Cardiac muscle cell (in vitro differentiated cells and primary cell): ENCODE results near the gene C11orf97. TPM values are rescaled to one million over a fixed set of nuclear protein-coding genes. Genes with fewer than 3 reads are reported as not detected.
"Not testable (repeated sequence)": the region's sequence is repeated elsewhere in the genome, so short reads cannot be mapped to it uniquely, and the experiment has no call there.

Experiments
- DNase-seq, 2 donors: peaks; one replicate each; pipeline versions ENCODE4 v3.0.0 to v3.0.0-alpha.2; 2010 to 2017; ENCODE audit warnings: low read depth in 1 of 2, low spot score in 1 of 2
- H3K27ac ChIP-seq: fragments of 200-600 bp; sonication (generic); 2 replicates; pipeline ENCODE4 v1.5.1; 2016
- H3K27me3 ChIP-seq: fragments of 200-600 bp; sonication (generic); 2 replicates; pipeline ENCODE4 v1.6.0; 2016; ENCODE audit warnings: control low read depth
- H3K36me3 ChIP-seq: fragments of 200-600 bp; sonication (generic); 2 replicates; pipeline ENCODE4 v1.5.1; 2016; ENCODE audit warnings: control low read depth
- H3K4me1 ChIP-seq: fragments of 200-600 bp; sonication (generic); 2 replicates; pipeline ENCODE4 v1.8.1; 2017; ENCODE audit warnings: low read depth, mild to moderate bottlenecking, mixed run types
- H3K4me3 ChIP-seq: fragments of 200-600 bp; sonication (generic); 2 replicates; pipeline ENCODE4 v1.5.1; 2016; ENCODE audit warnings: mild to moderate bottlenecking
- H3K9me3 ChIP-seq: fragments of 200-600 bp; sonication (generic); 2 replicates; pipeline ENCODE4 v1.5.1; 2017; ENCODE audit warnings: low read depth, mild to moderate bottlenecking, control low read depth
- CTCF ChIP-seq: IDR thresholded peaks from 2 replicates; pipeline ENCODE4 v1.5.1; 2012; ENCODE audit warnings: low read depth, mild to moderate bottlenecking, low read length
- polyA plus RNA-seq: library from polyadenylated mRNA; unstranded; fragments of >200 nt; fragmentation: Nextera tagmentation; extraction: Ambion mirVana; gene quantifications from 2 replicates; pipeline ENCODE4 v1.2.1, GENCODE V29; 2016
- total RNA-seq: library from RNA; depleted of rRNA; stranded (reverse); fragments of >200 nt; gene quantifications from 2 replicates; pipeline ENCODE4 v1.2.3, GENCODE V29; 2016

C11orf97 gene
- total and polyA plus RNA-seq, 2 experiments from 2014 or later = not detected

DNA sequence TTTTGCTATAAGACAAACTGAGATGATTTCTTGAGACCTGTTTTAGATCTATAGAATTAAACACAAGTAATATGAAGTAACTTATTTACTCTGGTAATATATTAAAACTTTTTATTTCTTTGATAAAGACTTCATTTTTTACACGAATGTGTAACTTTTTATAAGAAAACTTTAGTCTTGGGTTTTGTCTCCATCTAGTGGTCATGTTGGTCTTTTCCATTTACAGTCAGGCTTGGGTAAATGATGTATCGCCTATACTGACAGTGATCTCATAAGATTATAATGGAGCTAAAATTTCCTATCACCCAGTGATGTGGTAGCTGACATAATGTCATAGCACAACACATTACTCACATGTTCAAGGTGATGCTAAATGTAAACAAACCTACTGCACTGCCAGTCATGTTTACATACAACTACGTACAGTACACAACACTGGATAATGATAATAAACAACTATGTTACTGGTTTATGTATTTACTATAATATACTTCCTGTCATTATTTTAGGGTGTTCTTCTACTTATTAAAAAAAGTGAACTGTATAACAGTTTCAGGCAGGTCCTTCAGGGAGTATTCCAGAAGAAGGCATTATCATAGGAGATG, 7.5 kb upstream of the C11orf97 start:
- Histone ChIP-seq H3K4me3 (no peak overlapping the region), H3K9me3 (no peaks in the 10 kb centered on the region), H3K4me1 (no peaks in the 10 kb centered on the region), H3K36me3 (no peaks in the 10 kb centered on the region), H3K27ac (no peak overlapping the region), H3K27me3 (no peaks in the 10 kb centered on the region)
- DNase-seq = peak; percentile 50 to 69
- TF ChIP-seq CTCF = peak; percentile 64

GRCh38 chr11:94506513-94506912, 5.7 kb upstream of the C11orf97 start:
- H3K36me3 ChIP-seq, DNase-seq, H3K4me3 ChIP-seq: not testable (repeated sequence)

DNA sequence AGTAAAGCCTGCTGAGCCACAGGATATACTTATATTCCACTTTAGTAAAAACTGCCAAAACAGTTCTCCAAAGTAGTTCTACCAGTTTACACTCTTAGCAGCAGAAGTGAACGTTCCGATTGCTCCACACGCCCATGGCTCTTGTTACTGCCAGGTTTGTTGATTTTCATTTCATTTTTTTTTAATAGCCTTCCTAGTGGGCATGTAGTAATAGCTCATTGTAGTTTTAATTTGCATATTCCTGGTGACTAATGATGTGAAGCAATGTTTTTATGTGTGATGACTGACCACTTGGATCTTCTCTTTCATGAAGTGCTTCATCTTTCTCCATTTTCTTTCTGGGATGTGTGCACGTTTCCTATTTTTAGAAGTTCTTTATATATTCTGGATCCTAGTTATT, 4.8 kb upstream of the C11orf97 start:
- Histone ChIP-seq H3K36me3 (no peaks in the 10 kb centered on the region), H3K9me3 (no peaks in the 10 kb centered on the region), H3K27me3 (peaks cover under 1% of the 10 kb centered on the region), H3K4me3 (no peak overlapping the region), H3K27ac (no peak overlapping the region), H3K4me1 (no peaks in the 10 kb centered on the region)
- TF ChIP-seq CTCF = no peak
- DNase-seq = no peak

More at GRCh38 chr11:94506513-94506912, 5.7 kb upstream of the C11orf97 start:
- H3K27me3 ChIP-seq, H3K4me1 ChIP-seq, H3K9me3 ChIP-seq, H3K27ac ChIP-seq: not testable (repeated sequence)

- Histone ChIP-seq H3K4me1 (no peaks in the 10 kb centered on the region), H3K9me3 (no peaks in the 10 kb centered on the region), H3K4me3 (no peak overlapping the region), H3K27ac (no peak overlapping the region), H3K27me3 (peaks cover 46% of the 10 kb centered on the region), H3K36me3 (no peaks in the 10 kb centered on the region)
- no peak for TF ChIP-seq CTCF
- DNase-seq = no peak
Observed at GRCh38 chr11:94513091-94513490, 830 bp downstream of the C11orf97 start.

DNA sequence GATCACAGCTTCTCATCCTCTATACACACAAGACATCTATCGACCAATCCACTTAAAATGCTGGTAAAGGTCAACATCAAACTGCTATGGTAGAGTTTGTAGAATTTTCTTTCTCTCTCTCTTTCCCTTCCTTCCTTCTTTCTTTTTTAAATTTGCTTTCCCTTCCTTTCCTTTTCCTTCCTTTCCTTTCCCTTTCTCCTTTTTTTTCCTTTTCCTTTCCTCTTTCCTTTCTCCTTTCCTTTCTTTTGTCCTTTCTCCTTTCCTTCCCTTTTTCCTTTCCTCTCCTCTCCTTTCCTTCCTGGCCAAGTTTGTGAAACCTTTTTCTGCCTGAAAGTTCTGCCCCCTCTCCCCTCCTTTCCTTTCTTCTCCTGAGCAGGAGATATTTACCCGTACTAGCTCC, 3.1 kb downstream of the C11orf97 start:
- Histone ChIP-seq H3K9me3 (no peaks in the 10 kb centered on the region), H3K4me3 (no peak overlapping the region), H3K27me3 (peaks cover 46% of the 10 kb centered on the region), H3K4me1 (no peaks in the 10 kb centered on the region), H3K36me3 (no peaks in the 10 kb centered on the region), H3K27ac (no peak overlapping the region)
- DNase-seq = no peak
- no peak for TF ChIP-seq CTCF

DNA sequence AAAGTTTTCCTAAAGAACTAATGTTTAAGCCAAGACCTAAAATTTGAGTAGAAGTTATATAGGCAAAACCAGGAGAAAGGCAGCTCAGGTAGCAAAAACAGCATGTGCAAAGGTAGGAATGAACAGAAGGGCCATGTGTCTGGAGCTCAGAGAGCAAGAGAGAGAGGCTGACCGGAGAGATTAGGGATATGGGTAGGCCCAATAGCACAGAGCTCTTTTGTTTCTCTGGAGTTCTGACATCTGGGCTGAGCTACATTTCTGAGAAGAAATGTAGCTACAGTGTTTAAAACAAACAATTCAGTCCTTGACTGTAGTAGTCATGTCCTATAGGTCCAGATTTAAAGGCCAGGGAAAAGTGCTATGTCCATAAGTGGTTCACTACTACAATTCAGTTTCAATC, 4.5 kb downstream of the C11orf97 start:
- Histone ChIP-seq H3K36me3 (no peaks in the 10 kb centered on the region), H3K27me3 (peaks cover 46% of the 10 kb centered on the region), H3K27ac (no peak overlapping the region), H3K4me1 (no peaks in the 10 kb centered on the region), H3K4me3 (no peak overlapping the region), H3K9me3 (no peaks in the 10 kb centered on the region)
- TF ChIP-seq CTCF = no peak
- no peak for DNase-seq
